HG03521 (cell line): ENCODE results near the gene USP54.

Source experiments
- ATAC-seq: cut with Tn5 transposase; IDR thresholded peaks from one replicate; pipeline ENCODE4 v1.9.1; 2021; ENCODE audit warnings: mild to moderate bottlenecking, moderate library complexity; ENCODE audit not compliant: unreplicated experiment

USP54 gene

GRCh38 chr10:73537288-73537687 is 53.9 kb downstream of the USP54 start:
- no peak for ATAC-seq

GRCh38 chr10:73534857-73535256 is 56.3 kb downstream of the USP54 start:
- ATAC-seq: no peak

- ATAC-seq: no peak
Measured at GRCh38 chr10:73529089-73529832, 61.9 kb downstream of the USP54 start.

- no peak for ATAC-seq
Measured at GRCh38 chr10:73522263-73522662, 68.9 kb downstream of the USP54 start.

GRCh38 chr10:73519336-73519735 is 71.8 kb downstream of the USP54 start:
- no peak for ATAC-seq

GRCh38 chr10:73517166-73517888 is 73.8 kb downstream of the USP54 start:
- no peak for ATAC-seq

GRCh38 chr10:73512207-73512743 is 78.9 kb downstream of the USP54 start:
- no peak for ATAC-seq

- ATAC-seq: no peak
Measured at GRCh38 chr10:73509695-73510094, 81.4 kb downstream of the USP54 start.

GRCh38 chr10:73506491-73506890 is 84.7 kb downstream of the USP54 start:
- no peak for ATAC-seq

- ATAC-seq: no peak
Measured at GRCh38 chr10:73506074-73506473, 85.1 kb downstream of the USP54 start.

GRCh38 chr10:73503037-73503436 is 88.1 kb downstream of the USP54 start:
- ATAC-seq: no peak

- ATAC-seq: no peak
Measured at GRCh38 chr10:73501651-73502050, 89.5 kb downstream of the USP54 start.

- ATAC-seq: no peak
Measured at GRCh38 chr10:73497623-73498022, 93.5 kb downstream of the USP54 start.

- ATAC-seq: peak; percentile 77
Measured at GRCh38 chr10:73495884-73496674, 95.1 kb downstream of the USP54 start, which contains the start of gene PPP3CB. TSS of gene PPP3CB (minus strand) at chr10:73496024. CDS start at chr10:73495889, 135 bp downstream.

- ATAC-seq: peak; percentile 84
Measured at GRCh38 chr10:73495226-73495883, 95.8 kb downstream of the USP54 start.

GRCh38 chr10:73494877-73495225 is 96.3 kb downstream of the USP54 start:
- no peak for ATAC-seq

- no peak for ATAC-seq
Measured at GRCh38 chr10:73494213-73494612, 96.9 kb downstream of the USP54 start.

- no peak for ATAC-seq
Measured at GRCh38 chr10:73493781-73494180, 97.4 kb downstream of the USP54 start.

- ATAC-seq: no peak
Measured at GRCh38 chr10:73486601-73487000, 104.5 kb downstream of the USP54 start.

GRCh38 chr10:73485320-73485719 is 105.8 kb downstream of the USP54 start:
- no peak for ATAC-seq

GRCh38 chr10:73480158-73480557 is 111.0 kb downstream of the USP54 start:
- no peak for ATAC-seq
